Liver (tissue), 9 donors: ENCODE measurements around the gene KLF11. TPM values are rescaled to one million over a fixed set of nuclear protein-coding genes. Genes with fewer than 3 reads are reported as not detected.
A peak's percentile ranks its signal among the peaks of the same experiment; 100 is the strongest.

Source experiments
- DNase-seq: peaks from one replicate; pipeline ENCODE4 v3.0.0-alpha.2; 2017; ENCODE audit warnings: low spot score
- H3K27ac ChIP-seq, 2 donors: one replicate each; pipeline ENCODE4 v1.7.0; 2013; ENCODE audit warnings: inconsistent platforms in 2 of 2, low read length in 2 of 2, control low read depth in 1 of 2, low read depth in 1 of 2, mild to moderate bottlenecking in 1 of 2
- H3K27me3 ChIP-seq, 4 donors: one replicate each; pipeline versions ENCODE4 v1.6.1 to v1.7.0; 2013; ENCODE audit warnings: low read length in 3 of 4, inconsistent platforms in 1 of 4, mild to moderate bottlenecking in 1 of 4, moderate library complexity in 1 of 4; ENCODE audit not compliant: control insufficient read depth in 4 of 4, insufficient read depth in 4 of 4
- H3K36me3 ChIP-seq, 4 donors: one replicate each; pipeline versions ENCODE4 v1.6.1 to v1.7.0; 2013; ENCODE audit warnings: low read length in 3 of 4, mild to moderate bottlenecking in 3 of 4, low read depth in 1 of 4, moderate library complexity in 1 of 4; ENCODE audit not compliant: control insufficient read depth in 4 of 4, insufficient read depth in 3 of 4
- H3K4me1 ChIP-seq, 4 donors: one replicate each; pipeline versions ENCODE4 v1.6.1 to v1.7.0; 2013; ENCODE audit warnings: low read length in 3 of 4, mild to moderate bottlenecking in 3 of 4, moderate library complexity in 1 of 4; ENCODE audit not compliant: control insufficient read depth in 4 of 4, insufficient read depth in 4 of 4
- H3K4me3 ChIP-seq, 3 donors: one replicate each; pipeline versions ENCODE4 v1.6.1 to v1.7.0; 2013; ENCODE audit warnings: low read length in 3 of 3, control low read depth in 1 of 3, low read depth in 1 of 3, mild to moderate bottlenecking in 1 of 3
- H3K9ac ChIP-seq, 2 donors: one replicate each; pipeline ENCODE4 v1.7.0; 2013; ENCODE audit warnings: low read length in 2 of 2, mild to moderate bottlenecking in 2 of 2, moderate library complexity in 2 of 2, control low read depth in 1 of 2, low read depth in 1 of 2
- H3K9me3 ChIP-seq, 4 donors: one replicate each; pipeline versions ENCODE4 v1.6.1 to v1.7.0; 2013; ENCODE audit warnings: low read length in 3 of 4; ENCODE audit not compliant: control insufficient read depth in 4 of 4
- EGR1 ChIP-seq, 2 donors: IDR thresholded peaks; 2 replicates each; pipeline ENCODE4 v1.6.1; 2016 to 2018; ENCODE audit warnings: antibody characterized with exemption in 2 of 2, low read depth in 2 of 2
- FOXA1 ChIP-seq: IDR thresholded peaks from 2 replicates; pipeline ENCODE4 v1.6.1; 2016; ENCODE audit warnings: antibody characterized with exemption
- HNF4A ChIP-seq, 2 donors: conservative IDR thresholded peaks; 2 replicates each; pipeline ENCODE4 v1.6.1; 2016; ENCODE audit warnings: antibody characterized with exemption in 2 of 2, mild to moderate bottlenecking in 2 of 2
- HNF4G ChIP-seq: IDR thresholded peaks from 2 replicates; pipeline ENCODE4 v1.6.1; 2016; ENCODE audit warnings: antibody characterized with exemption
- JUND ChIP-seq, 2 donors: IDR thresholded peaks; 2 replicates each; pipeline ENCODE4 v1.6.1; 2016; ENCODE audit warnings: antibody characterized with exemption in 2 of 2
- NR2F2 ChIP-seq: IDR thresholded peaks from 2 replicates; pipeline ENCODE4 v1.6.1; 2016; ENCODE audit warnings: antibody characterized with exemption
- RAD21 ChIP-seq, 2 donors: IDR thresholded peaks; 2 replicates each; pipeline ENCODE4 v1.6.1; 2016; ENCODE audit warnings: antibody characterized with exemption in 2 of 2, mild to moderate bottlenecking in 2 of 2
- RXRA ChIP-seq, 2 donors: IDR thresholded peaks; 2 replicates each; pipeline ENCODE4 v1.6.1; 2017 to 2018; ENCODE audit warnings: antibody characterized with exemption in 2 of 2, mild to moderate bottlenecking in 1 of 2
- TAF1 ChIP-seq: conservative IDR thresholded peaks from 2 replicates; pipeline ENCODE4 v1.6.1; 2016; ENCODE audit warnings: antibody characterized with exemption, mild to moderate bottlenecking
- ZBTB33 ChIP-seq: IDR thresholded peaks from 2 replicates; pipeline ENCODE4 v1.6.1; 2016; ENCODE audit warnings: antibody characterized with exemption
- WGBS: extraction: QIAGEN DNeasy Blood & Tissue Kit; methylation state at CpG from one replicate; pipeline ENCODE4 v1.1.7; 2013; 5-methylcytosine and 5-hydroxymethylcytosine counted together
- polyA plus RNA-seq, 2 donors: library from polyadenylated mRNA; stranded (reverse) in 1 of 2; unstranded in 1 of 2; fragments of 200-250 nt in 1 of 2; fragments of >200 nt in 1 of 2; fragmentation: Nextera tagmentation in 1 of 2; extraction: Ambion mirVana in 1 of 2; gene quantifications; one replicate each; pipeline versions ENCODE4 v1.2.1 to v1.2.3, GENCODE V29; 2013 to 2015
- total RNA-seq, 2 donors: library from RNA; depleted of rRNA; stranded (reverse); fragments of >200 nt; gene quantifications; one replicate each; pipeline ENCODE4 v1.2.3, GENCODE V29; 2014
- TF ChIP-seq, protein P1 (sequence below): fragments of 150-350 bp; IDR thresholded peaks from 2 replicates; pipeline ENCODE4 v1.5.1; 2017; ENCODE audit warnings: improper control_type of control experiment, low read depth, low read length; ENCODE audit not compliant: missing input control
- TF ChIP-seq, protein P2 (sequence below): IDR thresholded peaks from 2 replicates; pipeline ENCODE4 v1.6.1; 2016; ENCODE audit warnings: antibody characterized with exemption
- TF ChIP-seq, protein P3 (sequence below): IDR thresholded peaks from 2 replicates; pipeline ENCODE4 v1.6.1; 2016; ENCODE audit warnings: antibody characterized with exemption
- donor health status: healthy.
- donor health status: healthy.
- donor health status: healthy.
- donor health status: healthy.
- donor health status: healthy.

Gene KLF11
- total and polyA plus RNA-seq, 4 donors: 10.5 to 43.0 (median 14.5) TPM

- no peak overlapping the region for H3K4me3 ChIP-seq
- peaks cover 11 to 22% (median 21%) of the 10 kb centered on the region in 4 donors for H3K4me1 ChIP-seq
- no peak overlapping the region for H3K9ac ChIP-seq
- H3K36me3 ChIP-seq: peaks cover 2 to 12% (median 5%) of the 10 kb centered on the region in 4 donors
- TF ChIP-seq HNF4A (conservative IDR thresholded peaks at IDR 0.05): peak in 1 of 2 donors; percentile 17
- no peak for TF ChIP-seq RAD21 (IDR thresholded peaks at IDR 0.05)
- H3K27me3 ChIP-seq: no peaks in the 10 kb centered on the region
- H3K27ac ChIP-seq: no peak overlapping the region
- DNase-seq: no peak
- WGBS: 90% methylated on average over 3 of the region's 3 CpGs
- H3K9me3 ChIP-seq: no peaks in the 10 kb centered on the region
These were observed 38.5 kb upstream of the KLF11 start for GRCh38 chr2:10004836-10005235.

DNA sequence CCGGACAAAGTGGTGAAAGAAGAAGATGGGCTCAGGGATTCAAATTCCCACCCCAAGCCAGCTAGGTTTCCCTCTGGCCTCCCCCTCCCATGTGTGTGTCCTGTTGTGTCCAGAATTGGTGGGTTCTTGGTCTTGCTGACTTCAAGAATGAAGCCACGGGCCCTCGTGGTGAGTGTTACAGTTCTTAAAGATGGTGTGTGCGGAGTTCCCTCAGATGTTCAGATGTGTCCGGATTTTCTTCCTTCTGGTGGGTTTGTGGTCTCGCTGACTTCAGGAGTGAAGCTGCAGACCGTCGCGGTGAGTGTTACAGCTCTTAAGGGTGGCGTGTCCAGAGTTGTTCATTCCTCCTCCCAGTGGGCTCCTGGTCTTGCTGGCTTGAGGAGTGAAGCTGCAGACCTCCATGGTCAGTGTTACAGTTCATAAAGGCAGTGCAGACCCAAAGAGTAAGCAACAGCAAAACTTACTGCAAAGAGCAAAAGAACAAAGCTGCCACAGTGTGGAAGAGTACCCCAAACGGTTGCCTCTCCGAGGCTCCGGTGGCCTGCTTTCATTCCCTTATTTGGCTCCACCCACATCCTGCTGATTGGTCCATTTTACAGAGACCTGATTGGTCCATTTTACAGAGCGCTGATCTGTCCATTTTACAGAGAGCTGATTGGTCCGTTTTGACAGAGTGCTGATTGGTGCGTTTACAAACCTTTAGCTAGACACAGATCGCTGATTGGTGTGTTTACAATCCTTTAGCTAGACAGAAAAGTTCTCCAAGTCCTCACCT, 37.7 kb upstream of the KLF11 start:
- TF ChIP-seq FOXA1 (no peak), TAF1 (no peak), EGR1 (IDR thresholded peaks at IDR 0.05; ENCODE audit: low read depth in 2 of 2) (no peak), RAD21 (IDR thresholded peaks at IDR 0.05) (no peak), HNF4G (no peak), JUND (IDR thresholded peaks at IDR 0.05) (no peak), ZBTB33 (no peak), RXRA (IDR thresholded peaks at IDR 0.05) (no peak), NR2F2 (no peak)
- TF ChIP-seq, protein P1, sequence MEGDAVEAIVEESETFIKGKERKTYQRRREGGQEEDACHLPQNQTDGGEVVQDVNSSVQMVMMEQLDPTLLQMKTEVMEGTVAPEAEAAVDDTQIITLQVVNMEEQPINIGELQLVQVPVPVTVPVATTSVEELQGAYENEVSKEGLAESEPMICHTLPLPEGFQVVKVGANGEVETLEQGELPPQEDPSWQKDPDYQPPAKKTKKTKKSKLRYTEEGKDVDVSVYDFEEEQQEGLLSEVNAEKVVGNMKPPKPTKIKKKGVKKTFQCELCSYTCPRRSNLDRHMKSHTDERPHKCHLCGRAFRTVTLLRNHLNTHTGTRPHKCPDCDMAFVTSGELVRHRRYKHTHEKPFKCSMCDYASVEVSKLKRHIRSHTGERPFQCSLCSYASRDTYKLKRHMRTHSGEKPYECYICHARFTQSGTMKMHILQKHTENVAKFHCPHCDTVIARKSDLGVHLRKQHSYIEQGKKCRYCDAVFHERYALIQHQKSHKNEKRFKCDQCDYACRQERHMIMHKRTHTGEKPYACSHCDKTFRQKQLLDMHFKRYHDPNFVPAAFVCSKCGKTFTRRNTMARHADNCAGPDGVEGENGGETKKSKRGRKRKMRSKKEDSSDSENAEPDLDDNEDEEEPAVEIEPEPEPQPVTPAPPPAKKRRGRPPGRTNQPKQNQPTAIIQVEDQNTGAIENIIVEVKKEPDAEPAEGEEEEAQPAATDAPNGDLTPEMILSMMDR: no peak
- TF ChIP-seq, protein P2, sequence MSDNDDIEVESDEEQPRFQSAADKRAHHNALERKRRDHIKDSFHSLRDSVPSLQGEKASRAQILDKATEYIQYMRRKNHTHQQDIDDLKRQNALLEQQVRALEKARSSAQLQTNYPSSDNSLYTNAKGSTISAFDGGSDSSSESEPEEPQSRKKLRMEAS: no peak
- TF ChIP-seq, protein P3, sequence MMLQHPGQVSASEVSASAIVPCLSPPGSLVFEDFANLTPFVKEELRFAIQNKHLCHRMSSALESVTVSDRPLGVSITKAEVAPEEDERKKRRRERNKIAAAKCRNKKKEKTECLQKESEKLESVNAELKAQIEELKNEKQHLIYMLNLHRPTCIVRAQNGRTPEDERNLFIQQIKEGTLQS: no peak
- no peak for DNase-seq
- Histone ChIP-seq H3K9me3 (no peaks in the 10 kb centered on the region), H3K27me3 (no peaks in the 10 kb centered on the region), H3K4me1 (peaks cover 11 to 28% (median 26%) of the 10 kb centered on the region in 4 donors), H3K4me3 (no peak overlapping the region), H3K36me3 (peaks cover under 1 to 8% (median 3%) of the 10 kb centered on the region in 4 donors), H3K27ac (no peak overlapping the region), H3K9ac (no peak overlapping the region)
- 97% methylated on average over 17 of the region's 17 CpGs for WGBS
